ENCODE results near the gene RFX2.

RFX2 gene

DNA sequence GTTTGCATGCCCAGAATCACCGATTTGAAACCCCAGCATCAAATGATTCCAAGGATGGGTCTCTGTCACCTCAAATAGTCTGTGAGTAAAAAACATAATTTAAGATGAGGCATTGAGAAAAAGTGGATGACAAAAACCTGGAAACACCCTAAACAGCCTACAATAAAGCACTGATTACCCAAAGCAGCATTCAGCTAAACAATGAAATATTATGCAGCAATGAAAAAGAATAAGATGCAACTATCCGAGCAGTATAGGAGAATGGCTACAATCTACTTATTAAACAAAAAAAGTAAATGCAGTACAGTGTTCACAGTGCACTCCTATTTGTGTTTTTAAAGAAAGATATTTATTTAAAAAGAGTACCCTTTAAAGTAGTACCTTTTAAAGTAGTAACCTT lies 7.7 kb upstream of the RFX2 start:
- Histone ChIP-seq H3K4me3 (ENCODE audit: low read depth, low read length) (no peak overlapping the region), H3K36me3 (replicated peaks) (no peaks in the 10 kb centered on the region), H3K27ac (no peak overlapping the region), H3K27me3 (replicated peaks) (no peaks in the 10 kb centered on the region)
- DNase-seq: no peak
- TF ChIP-seq, protein P1, sequence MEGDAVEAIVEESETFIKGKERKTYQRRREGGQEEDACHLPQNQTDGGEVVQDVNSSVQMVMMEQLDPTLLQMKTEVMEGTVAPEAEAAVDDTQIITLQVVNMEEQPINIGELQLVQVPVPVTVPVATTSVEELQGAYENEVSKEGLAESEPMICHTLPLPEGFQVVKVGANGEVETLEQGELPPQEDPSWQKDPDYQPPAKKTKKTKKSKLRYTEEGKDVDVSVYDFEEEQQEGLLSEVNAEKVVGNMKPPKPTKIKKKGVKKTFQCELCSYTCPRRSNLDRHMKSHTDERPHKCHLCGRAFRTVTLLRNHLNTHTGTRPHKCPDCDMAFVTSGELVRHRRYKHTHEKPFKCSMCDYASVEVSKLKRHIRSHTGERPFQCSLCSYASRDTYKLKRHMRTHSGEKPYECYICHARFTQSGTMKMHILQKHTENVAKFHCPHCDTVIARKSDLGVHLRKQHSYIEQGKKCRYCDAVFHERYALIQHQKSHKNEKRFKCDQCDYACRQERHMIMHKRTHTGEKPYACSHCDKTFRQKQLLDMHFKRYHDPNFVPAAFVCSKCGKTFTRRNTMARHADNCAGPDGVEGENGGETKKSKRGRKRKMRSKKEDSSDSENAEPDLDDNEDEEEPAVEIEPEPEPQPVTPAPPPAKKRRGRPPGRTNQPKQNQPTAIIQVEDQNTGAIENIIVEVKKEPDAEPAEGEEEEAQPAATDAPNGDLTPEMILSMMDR (IDR thresholded peaks at IDR 0.05; ENCODE audit: low read depth, low read length, missing control alignments): no peak
- in situ Hi-C loops (cut with HindIII; ENCODE audit: low pct_ligation_motif_present, low sequenced_read_pairs): no loop called here

DNA sequence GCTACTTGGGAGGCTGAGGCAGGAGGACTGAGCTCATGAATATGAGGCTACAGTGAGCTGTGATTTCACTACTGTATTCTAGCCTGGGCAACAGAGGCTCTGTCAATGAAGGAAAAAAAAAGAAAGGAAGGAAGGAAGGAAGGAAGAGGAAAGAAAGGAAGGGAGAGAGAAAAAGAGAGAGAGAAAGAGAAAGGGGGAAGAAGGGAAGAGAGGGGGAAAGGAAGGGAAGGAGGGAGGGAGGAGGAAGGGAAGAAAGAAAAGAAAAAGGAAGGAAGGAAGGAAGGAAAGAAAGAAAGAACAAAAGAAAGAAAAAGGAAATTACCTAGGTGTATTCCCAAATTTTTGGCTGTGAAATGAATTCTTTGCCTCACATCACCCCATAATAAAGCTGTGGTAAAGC lies 7.2 kb upstream of the RFX2 start:
- TF ChIP-seq, protein P1 (IDR thresholded peaks at IDR 0.05; ENCODE audit: low read depth, low read length, missing control alignments): no peak
- H3K27ac ChIP-seq: no peak overlapping the region
- no peaks in the 10 kb centered on the region for H3K36me3 ChIP-seq (replicated peaks)
- no peak for DNase-seq
- H3K4me3 ChIP-seq (ENCODE audit: low read depth, low read length): no peak overlapping the region
- in situ Hi-C loops (cut with HindIII; ENCODE audit: low pct_ligation_motif_present, low sequenced_read_pairs): no loop called here
- no peaks in the 10 kb centered on the region for H3K27me3 ChIP-seq (replicated peaks)

DNA sequence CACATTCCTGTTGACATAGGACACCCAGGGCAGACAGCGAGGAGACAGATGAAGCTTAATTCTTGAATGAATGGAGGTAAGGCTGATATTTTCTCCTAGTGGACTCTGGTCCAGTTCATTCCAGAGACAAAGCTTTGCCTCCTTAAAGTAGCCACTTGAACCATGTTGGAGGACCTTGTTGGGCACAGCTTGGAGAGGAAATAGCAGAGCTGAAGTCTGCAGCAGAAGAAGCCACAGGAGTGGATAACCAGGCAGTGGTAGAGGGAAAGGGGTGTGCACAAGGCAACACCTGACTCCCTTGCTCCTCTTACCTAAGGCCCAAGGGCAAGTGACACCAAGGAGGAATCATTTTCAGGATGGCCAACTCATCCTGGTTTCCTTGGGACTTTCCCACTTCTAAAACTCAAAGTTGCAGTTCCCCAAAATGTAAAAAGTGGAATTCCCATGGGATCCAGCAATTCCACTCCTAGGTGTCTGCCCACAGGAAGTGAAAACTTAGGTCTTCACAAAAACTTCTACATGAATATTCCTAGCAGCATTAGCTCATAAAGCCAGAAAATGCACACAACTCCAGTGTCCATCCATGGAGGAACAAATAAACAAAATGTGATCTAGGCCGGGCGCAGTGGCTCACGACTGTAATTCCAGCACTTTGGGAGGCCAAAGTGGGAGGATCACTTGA lies 6.6 kb upstream of the RFX2 start:
- H3K27ac ChIP-seq: no peak overlapping the region
- TF ChIP-seq, protein P1 (IDR thresholded peaks at IDR 0.05; ENCODE audit: low read depth, low read length, missing control alignments): no peak
- in situ Hi-C loops (cut with HindIII; ENCODE audit: low pct_ligation_motif_present, low sequenced_read_pairs): no loop called here
- H3K4me3 ChIP-seq (ENCODE audit: low read depth, low read length): no peak overlapping the region
- DNase-seq: no peak
- no peaks in the 10 kb centered on the region for H3K36me3 ChIP-seq (replicated peaks)
- no peaks in the 10 kb centered on the region for H3K27me3 ChIP-seq (replicated peaks)

GRCh38 chr19:6115992-6116391 lies 5.7 kb upstream of the RFX2 start:
- no peaks in the 10 kb centered on the region for H3K27me3 ChIP-seq (replicated peaks)
- no peaks in the 10 kb centered on the region for H3K36me3 ChIP-seq (replicated peaks)
- TF ChIP-seq, protein P1 (IDR thresholded peaks at IDR 0.05; ENCODE audit: low read depth, low read length, missing control alignments): no peak
- H3K4me3 ChIP-seq (ENCODE audit: low read depth, low read length): no peak overlapping the region
- H3K27ac ChIP-seq: no peak overlapping the region
- no peak for DNase-seq
- in situ Hi-C loops (cut with HindIII; ENCODE audit: low pct_ligation_motif_present, low sequenced_read_pairs): no loop called here

DNA sequence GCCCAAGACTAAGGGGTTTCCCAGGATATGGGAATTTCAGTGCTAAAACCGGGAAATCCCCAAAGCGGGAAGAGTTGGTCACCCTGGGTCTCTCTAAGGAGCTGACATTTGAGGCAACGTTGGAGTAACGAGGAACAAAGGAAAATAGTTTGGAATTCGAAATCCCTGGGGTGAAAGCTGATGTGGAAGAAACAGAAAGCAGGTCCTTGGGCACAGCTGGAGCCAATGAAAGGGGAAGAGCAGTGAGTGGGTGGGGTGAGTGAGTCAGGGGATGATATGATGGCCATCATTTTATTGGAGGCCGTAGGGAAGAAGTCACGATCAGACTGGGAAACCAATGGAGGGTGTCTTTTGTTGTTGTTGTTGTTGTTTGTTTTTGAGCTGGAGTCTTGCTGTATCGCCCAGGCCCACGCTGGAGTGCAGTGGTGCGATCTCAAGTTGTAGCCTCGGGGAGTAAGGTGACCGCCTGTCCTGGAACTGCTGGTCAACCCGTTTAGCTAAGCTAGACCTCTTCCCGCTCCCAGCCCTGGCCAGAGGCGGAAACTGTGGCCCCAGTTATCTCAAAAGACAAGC lies 3.4 kb upstream of the RFX2 start:
- no peak for DNase-seq
- Histone ChIP-seq H3K27ac (no peak overlapping the region), H3K4me3 (ENCODE audit: low read depth, low read length) (no peak overlapping the region), H3K27me3 (replicated peaks) (no peaks in the 10 kb centered on the region), H3K36me3 (replicated peaks) (no peaks in the 10 kb centered on the region)
- in situ Hi-C loops (cut with HindIII; ENCODE audit: low pct_ligation_motif_present, low sequenced_read_pairs): no loop called here
- TF ChIP-seq, protein P1 (IDR thresholded peaks at IDR 0.05; ENCODE audit: low read depth, low read length, missing control alignments): no peak

- Histone ChIP-seq H3K36me3 (replicated peaks) (no peaks in the 10 kb centered on the region), H3K27ac (no peak overlapping the region), H3K27me3 (replicated peaks) (no peaks in the 10 kb centered on the region), H3K4me3 (ENCODE audit: low read depth, low read length) (peak overlapping the region; percentile 49)
- in situ Hi-C loops (cut with HindIII; ENCODE audit: low pct_ligation_motif_present, low sequenced_read_pairs): no loop called here
- TF ChIP-seq, protein P1 (IDR thresholded peaks at IDR 0.05; ENCODE audit: low read depth, low read length, missing control alignments): no peak
- no peak for DNase-seq
These were observed 353 bp downstream of the RFX2 start for GRCh38 chr19:6109947-6110346.
